GM23338 (cell line): Measurements from ENCODE around the gene TPM2. TPM values are rescaled to one million over a fixed set of nuclear protein-coding genes. Genes with fewer than 3 reads are reported as not detected.

Source experiments
- ATAC-seq: fragments of 200-7000 bp; cut with Tn5 transposase; 3 replicates; pipeline ENCODE4 v1.9.1; 2020
- DNase-seq: peaks from one replicate; pipeline ENCODE4 v3.0.0-alpha.2; 2015; ENCODE audit warnings: low spot score
- H2AFZ ChIP-seq: fragments of 200-600 bp; sonication (generic); 2 replicates; pipeline ENCODE4 v1.8.0; 2016; ENCODE audit warnings: antibody characterized with exemption, mild to moderate bottlenecking, moderate library complexity
- H3F3A ChIP-seq: fragments of 200-600 bp; sonication (generic); replicated peaks from 2 replicates; pipeline ENCODE4 v1.8.0; 2017; ENCODE audit warnings: antibody characterized with exemption, mixed run types, low read depth
- H3K27ac ChIP-seq: fragments of 200-600 bp; sonication (generic); 2 replicates; pipeline ENCODE4 v1.6.1; 2016; ENCODE audit warnings: low read depth
- H3K27me3 ChIP-seq: fragments of 200-600 bp; sonication (generic); 2 replicates; pipeline ENCODE4 v1.8.0; 2016; ENCODE audit warnings: mild to moderate bottlenecking, mixed run types, moderate library complexity; ENCODE audit not compliant: insufficient read depth
- H3K36me3 ChIP-seq: fragments of 200-600 bp; sonication (generic); 2 replicates; pipeline ENCODE4 v1.8.0; 2016; ENCODE audit warnings: mild to moderate bottlenecking; ENCODE audit not compliant: insufficient read depth
- H3K4me1 ChIP-seq: fragments of 200-600 bp; sonication (generic); 2 replicates; pipeline ENCODE4 v1.8.0; 2016; ENCODE audit warnings: mild to moderate bottlenecking, moderate library complexity; ENCODE audit not compliant: insufficient read depth
- H3K4me2 ChIP-seq: fragments of 200-600 bp; sonication (generic); 2 replicates; pipeline ENCODE4 v1.7.1; 2017; ENCODE audit warnings: mixed run types
- H3K4me3 ChIP-seq: fragments of 200-600 bp; sonication (generic); 2 replicates; pipeline ENCODE4 v1.6.1; 2016; ENCODE audit warnings: mixed run types
- H3K79me2 ChIP-seq: fragments of 200-600 bp; sonication (generic); replicated peaks from 2 replicates; pipeline ENCODE4 v1.8.0; 2017; ENCODE audit warnings: mild to moderate bottlenecking; ENCODE audit not compliant: insufficient read depth
- H3K9me2 ChIP-seq: fragments of 200-600 bp; sonication (generic); 2 replicates; pipeline ENCODE4 v1.8.0; 2017; ENCODE audit not compliant: insufficient read depth
- H4K20me1 ChIP-seq: fragments of 200-600 bp; sonication (generic); replicated peaks from 2 replicates; pipeline ENCODE4 v1.8.0; 2017; ENCODE audit warnings: mild to moderate bottlenecking; ENCODE audit not compliant: insufficient read depth
- H3K27ac Mint-ChIP-seq: 2 replicates; pipeline ENCODE4 v1.8.0; 2020; ENCODE audit warnings: inconsistent platforms, mild to moderate bottlenecking, moderate library complexity, mixed read lengths
- H3K27me3 Mint-ChIP-seq: 3 replicates; pipeline ENCODE4 v1.8.0; 2022; ENCODE audit warnings: low read depth, mild to moderate bottlenecking, moderate library complexity, mixed read lengths, inconsistent platforms; ENCODE audit not compliant: insufficient read depth, poor library complexity
- H3K36me3 Mint-ChIP-seq: 3 replicates; pipeline ENCODE4 v1.8.0; 2021; ENCODE audit warnings: low read depth, mild to moderate bottlenecking, inconsistent platforms, moderate library complexity, mixed read lengths
- H3K4me1 Mint-ChIP-seq: 3 replicates; pipeline ENCODE4 v1.8.0; 2020; ENCODE audit warnings: mild to moderate bottlenecking, inconsistent platforms, mixed read lengths
- H3K4me3 Mint-ChIP-seq: 3 replicates; pipeline ENCODE4 v1.8.0; 2021; ENCODE audit warnings: moderate library complexity, mild to moderate bottlenecking, inconsistent platforms, mixed read lengths
- H3K9me3 Mint-ChIP-seq: 3 replicates; pipeline ENCODE4 v1.8.0; 2020; ENCODE audit warnings: moderate library complexity, mild to moderate bottlenecking, inconsistent platforms, mixed read lengths
- CREB1 ChIP-seq: fragments of 250-450 bp; sonication (Bioruptor Pico); IDR thresholded peaks from 2 replicates; pipeline ENCODE4 v1.5.0; 2020; ENCODE audit warnings: low read depth, mild to moderate bottlenecking, moderate library complexity
- EZH2 ChIP-seq: fragments of 200-600 bp; sonication (generic); IDR thresholded peaks from one replicate; pipeline ENCODE4 v1.8.0; 2017; ENCODE audit warnings: antibody characterized with exemption, mild to moderate bottlenecking, low read depth; ENCODE audit not compliant: unreplicated experiment
- STAT1 ChIP-seq: IDR thresholded peaks from one replicate; pipeline ENCODE4 v1.6.1; 2016; ENCODE audit warnings: antibody characterized with exemption; ENCODE audit not compliant: unreplicated experiment
- ZNF114 ChIP-seq: fragments of 250-450 bp; sonication (Bioruptor Pico); IDR thresholded peaks from 2 replicates; pipeline ENCODE4 v1.5.0; 2020; ENCODE audit warnings: mild to moderate bottlenecking, moderate library complexity
- ZNF331 ChIP-seq: fragments of 250-450 bp; sonication (Bioruptor Pico); IDR thresholded peaks from 2 replicates; pipeline ENCODE4 v1.5.0; 2020; ENCODE audit warnings: low read depth, mild to moderate bottlenecking, moderate library complexity
- polyA plus RNA-seq: library from polyadenylated mRNA; unstranded; fragments of >200 nt; fragmentation: Nextera tagmentation; extraction: Ambion mirVana; gene quantifications from 2 replicates; pipeline ENCODE4 v1.2.1, GENCODE V29; 2016
- total RNA-seq: library from RNA; depleted of rRNA; stranded (reverse); fragments of >200 nt; shearing (Covaris generic); gene quantifications from 2 replicates; pipeline ENCODE4 v1.2.3, GENCODE V29; 2014
- TF ChIP-seq, protein P1 (sequence below), 2 experiments: fragments of 200-600 bp in 1 of 2; sonication (generic) in 1 of 2; conservative IDR thresholded peaks; 2 replicates each; pipeline versions ENCODE4 v1.5.1 to v1.6.1; 2016 to 2017; ENCODE audit warnings: antibody characterized with exemption in 2 of 2, low read depth in 2 of 2, mild to moderate bottlenecking in 2 of 2, moderate library complexity in 1 of 2
- TF ChIP-seq, protein P2 (sequence below): IDR thresholded peaks from one replicate; pipeline ENCODE4 v1.6.1; 2018; ENCODE audit warnings: antibody characterized with exemption; ENCODE audit not compliant: unreplicated experiment
- TF ChIP-seq, protein P3 (sequence below): IDR thresholded peaks from 2 replicates; pipeline ENCODE4 v1.6.1; 2016; ENCODE audit warnings: antibody characterized with exemption
- TF ChIP-seq, protein P4 (sequence below): fragments of 250-450 bp; sonication (Bioruptor Pico); IDR thresholded peaks from 2 replicates; pipeline ENCODE4 v1.5.0; 2020; ENCODE audit warnings: mild to moderate bottlenecking, moderate library complexity

TPM2 gene
- total and polyA plus RNA-seq, 2 experiments from 2014 or later = 116 to 488 TPM

DNA sequence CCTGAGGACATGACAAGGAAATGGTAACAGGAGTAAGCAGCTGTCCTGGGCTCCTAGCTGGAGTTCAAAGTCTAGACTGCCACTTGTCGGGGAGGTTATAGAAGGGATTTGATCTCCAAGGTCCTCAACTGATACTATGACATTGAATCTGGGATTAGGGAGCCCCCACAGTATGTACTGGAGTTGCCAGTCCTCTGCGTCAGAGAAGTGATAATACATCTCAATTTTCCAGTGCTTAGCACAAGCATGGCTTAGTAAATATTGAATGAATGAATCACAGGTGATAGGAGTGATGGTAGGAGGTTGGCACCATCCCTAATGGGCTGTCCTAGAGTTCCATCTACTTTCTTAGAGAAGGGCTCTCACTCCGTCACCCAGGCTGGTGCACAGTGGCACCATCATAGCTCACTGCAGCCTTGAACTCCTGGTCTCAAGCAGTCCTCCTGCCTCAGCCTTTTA lies 6.2 kb upstream of the TPM2 start:
- Histone ChIP-seq H3K4me3 (no peak overlapping the region), H3F3A (peaks cover 6% of the 10 kb centered on the region), H4K20me1 (no peaks in the 10 kb centered on the region), H3K4me1 (no peaks in the 10 kb centered on the region), H2AFZ (no peak overlapping the region), H3K27me3 (no peaks in the 10 kb centered on the region), H3K36me3 (peaks cover 19% of the 10 kb centered on the region; the same call in 1 of the 2 replicates), H3K4me2 (no peak overlapping the region), H3K79me2 (no peaks in the 10 kb centered on the region), H3K27ac (no peak overlapping the region), H3K9me2 (no peaks in the 10 kb centered on the region)
- TF ChIP-seq STAT1 (no peak), ZNF114 (CRISPR knock-in tag) (no peak), CREB1 (CRISPR knock-in tag) (no peak), EZH2 (no peak), ZNF331 (no peak)
- TF ChIP-seq, protein P1, sequence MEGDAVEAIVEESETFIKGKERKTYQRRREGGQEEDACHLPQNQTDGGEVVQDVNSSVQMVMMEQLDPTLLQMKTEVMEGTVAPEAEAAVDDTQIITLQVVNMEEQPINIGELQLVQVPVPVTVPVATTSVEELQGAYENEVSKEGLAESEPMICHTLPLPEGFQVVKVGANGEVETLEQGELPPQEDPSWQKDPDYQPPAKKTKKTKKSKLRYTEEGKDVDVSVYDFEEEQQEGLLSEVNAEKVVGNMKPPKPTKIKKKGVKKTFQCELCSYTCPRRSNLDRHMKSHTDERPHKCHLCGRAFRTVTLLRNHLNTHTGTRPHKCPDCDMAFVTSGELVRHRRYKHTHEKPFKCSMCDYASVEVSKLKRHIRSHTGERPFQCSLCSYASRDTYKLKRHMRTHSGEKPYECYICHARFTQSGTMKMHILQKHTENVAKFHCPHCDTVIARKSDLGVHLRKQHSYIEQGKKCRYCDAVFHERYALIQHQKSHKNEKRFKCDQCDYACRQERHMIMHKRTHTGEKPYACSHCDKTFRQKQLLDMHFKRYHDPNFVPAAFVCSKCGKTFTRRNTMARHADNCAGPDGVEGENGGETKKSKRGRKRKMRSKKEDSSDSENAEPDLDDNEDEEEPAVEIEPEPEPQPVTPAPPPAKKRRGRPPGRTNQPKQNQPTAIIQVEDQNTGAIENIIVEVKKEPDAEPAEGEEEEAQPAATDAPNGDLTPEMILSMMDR (conservative IDR thresholded peaks at IDR 0.05; ENCODE audit: low read depth in 2 of 2) = no peak
- TF ChIP-seq, protein P2, sequence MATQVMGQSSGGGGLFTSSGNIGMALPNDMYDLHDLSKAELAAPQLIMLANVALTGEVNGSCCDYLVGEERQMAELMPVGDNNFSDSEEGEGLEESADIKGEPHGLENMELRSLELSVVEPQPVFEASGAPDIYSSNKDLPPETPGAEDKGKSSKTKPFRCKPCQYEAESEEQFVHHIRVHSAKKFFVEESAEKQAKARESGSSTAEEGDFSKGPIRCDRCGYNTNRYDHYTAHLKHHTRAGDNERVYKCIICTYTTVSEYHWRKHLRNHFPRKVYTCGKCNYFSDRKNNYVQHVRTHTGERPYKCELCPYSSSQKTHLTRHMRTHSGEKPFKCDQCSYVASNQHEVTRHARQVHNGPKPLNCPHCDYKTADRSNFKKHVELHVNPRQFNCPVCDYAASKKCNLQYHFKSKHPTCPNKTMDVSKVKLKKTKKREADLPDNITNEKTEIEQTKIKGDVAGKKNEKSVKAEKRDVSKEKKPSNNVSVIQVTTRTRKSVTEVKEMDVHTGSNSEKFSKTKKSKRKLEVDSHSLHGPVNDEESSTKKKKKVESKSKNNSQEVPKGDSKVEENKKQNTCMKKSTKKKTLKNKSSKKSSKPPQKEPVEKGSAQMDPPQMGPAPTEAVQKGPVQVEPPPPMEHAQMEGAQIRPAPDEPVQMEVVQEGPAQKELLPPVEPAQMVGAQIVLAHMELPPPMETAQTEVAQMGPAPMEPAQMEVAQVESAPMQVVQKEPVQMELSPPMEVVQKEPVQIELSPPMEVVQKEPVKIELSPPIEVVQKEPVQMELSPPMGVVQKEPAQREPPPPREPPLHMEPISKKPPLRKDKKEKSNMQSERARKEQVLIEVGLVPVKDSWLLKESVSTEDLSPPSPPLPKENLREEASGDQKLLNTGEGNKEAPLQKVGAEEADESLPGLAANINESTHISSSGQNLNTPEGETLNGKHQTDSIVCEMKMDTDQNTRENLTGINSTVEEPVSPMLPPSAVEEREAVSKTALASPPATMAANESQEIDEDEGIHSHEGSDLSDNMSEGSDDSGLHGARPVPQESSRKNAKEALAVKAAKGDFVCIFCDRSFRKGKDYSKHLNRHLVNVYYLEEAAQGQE = no peak
- TF ChIP-seq, protein P3, sequence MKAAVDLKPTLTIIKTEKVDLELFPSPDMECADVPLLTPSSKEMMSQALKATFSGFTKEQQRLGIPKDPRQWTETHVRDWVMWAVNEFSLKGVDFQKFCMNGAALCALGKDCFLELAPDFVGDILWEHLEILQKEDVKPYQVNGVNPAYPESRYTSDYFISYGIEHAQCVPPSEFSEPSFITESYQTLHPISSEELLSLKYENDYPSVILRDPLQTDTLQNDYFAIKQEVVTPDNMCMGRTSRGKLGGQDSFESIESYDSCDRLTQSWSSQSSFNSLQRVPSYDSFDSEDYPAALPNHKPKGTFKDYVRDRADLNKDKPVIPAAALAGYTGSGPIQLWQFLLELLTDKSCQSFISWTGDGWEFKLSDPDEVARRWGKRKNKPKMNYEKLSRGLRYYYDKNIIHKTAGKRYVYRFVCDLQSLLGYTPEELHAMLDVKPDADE = no peak
- TF ChIP-seq, protein P4, sequence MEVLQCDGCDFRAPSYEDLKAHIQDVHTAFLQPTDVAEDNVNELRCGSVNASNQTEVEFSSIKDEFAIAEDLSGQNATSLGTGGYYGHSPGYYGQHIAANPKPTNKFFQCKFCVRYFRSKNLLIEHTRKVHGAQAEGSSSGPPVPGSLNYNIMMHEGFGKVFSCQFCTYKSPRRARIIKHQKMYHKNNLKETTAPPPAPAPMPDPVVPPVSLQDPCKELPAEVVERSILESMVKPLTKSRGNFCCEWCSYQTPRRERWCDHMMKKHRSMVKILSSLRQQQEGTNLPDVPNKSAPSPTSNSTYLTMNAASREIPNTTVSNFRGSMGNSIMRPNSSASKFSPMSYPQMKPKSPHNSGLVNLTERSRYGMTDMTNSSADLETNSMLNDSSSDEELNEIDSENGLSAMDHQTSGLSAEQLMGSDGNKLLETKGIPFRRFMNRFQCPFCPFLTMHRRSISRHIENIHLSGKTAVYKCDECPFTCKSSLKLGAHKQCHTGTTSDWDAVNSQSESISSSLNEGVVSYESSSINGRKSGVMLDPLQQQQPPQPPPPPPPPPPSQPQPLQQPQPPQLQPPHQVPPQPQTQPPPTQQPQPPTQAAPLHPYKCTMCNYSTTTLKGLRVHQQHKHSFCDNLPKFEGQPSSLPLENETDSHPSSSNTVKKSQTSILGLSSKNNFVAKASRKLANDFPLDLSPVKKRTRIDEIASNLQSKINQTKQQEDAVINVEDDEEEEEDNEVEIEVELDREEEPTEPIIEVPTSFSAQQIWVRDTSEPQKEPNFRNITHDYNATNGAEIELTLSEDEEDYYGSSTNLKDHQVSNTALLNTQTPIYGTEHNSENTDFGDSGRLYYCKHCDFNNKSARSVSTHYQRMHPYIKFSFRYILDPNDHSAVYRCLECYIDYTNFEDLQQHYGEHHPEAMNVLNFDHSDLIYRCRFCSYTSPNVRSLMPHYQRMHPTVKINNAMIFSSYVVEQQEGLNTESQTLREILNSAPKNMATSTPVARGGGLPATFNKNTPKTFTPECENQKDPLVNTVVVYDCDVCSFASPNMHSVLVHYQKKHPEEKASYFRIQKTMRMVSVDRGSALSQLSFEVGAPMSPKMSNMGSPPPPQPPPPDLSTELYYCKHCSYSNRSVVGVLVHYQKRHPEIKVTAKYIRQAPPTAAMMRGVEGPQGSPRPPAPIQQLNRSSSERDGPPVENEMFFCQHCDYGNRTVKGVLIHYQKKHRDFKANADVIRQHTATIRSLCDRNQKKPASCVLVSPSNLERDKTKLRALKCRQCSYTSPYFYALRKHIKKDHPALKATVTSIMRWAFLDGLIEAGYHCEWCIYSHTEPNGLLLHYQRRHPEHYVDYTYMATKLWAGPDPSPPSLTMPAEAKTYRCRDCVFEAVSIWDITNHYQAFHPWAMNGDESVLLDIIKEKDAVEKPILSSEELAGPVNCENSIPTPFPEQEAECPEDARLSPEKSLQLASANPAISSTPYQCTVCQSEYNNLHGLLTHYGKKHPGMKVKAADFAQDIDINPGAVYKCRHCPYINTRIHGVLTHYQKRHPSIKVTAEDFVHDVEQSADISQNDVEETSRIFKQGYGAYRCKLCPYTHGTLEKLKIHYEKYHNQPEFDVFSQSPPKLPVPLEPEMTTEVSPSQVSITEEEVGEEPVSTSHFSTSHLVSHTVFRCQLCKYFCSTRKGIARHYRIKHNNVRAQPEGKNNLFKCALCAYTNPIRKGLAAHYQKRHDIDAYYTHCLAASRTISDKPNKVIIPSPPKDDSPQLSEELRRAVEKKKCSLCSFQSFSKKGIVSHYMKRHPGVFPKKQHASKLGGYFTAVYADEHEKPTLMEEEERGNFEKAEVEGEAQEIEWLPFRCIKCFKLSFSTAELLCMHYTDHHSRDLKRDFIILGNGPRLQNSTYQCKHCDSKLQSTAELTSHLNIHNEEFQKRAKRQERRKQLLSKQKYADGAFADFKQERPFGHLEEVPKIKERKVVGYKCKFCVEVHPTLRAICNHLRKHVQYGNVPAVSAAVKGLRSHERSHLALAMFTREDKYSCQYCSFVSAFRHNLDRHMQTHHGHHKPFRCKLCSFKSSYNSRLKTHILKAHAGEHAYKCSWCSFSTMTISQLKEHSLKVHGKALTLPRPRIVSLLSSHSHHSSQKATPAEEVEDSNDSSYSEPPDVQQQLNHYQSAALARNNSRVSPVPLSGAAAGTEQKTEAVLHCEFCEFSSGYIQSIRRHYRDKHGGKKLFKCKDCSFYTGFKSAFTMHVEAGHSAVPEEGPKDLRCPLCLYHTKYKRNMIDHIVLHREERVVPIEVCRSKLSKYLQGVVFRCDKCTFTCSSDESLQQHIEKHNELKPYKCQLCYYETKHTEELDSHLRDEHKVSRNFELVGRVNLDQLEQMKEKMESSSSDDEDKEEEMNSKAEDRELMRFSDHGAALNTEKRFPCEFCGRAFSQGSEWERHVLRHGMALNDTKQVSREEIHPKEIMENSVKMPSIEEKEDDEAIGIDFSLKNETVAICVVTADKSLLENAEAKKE (CRISPR knock-in tag) = no peak
- Mint-ChIP-seq H3K4me3 (no peak overlapping the region), H3K27me3 (peaks cover 5% of the 10 kb centered on the region), H3K27ac (no peak overlapping the region), H3K9me3 (no peaks in the 10 kb centered on the region; the same call in 1 of the 3 replicates), H3K36me3 (peaks cover 3% of the 10 kb centered on the region), H3K4me1 (peaks cover 9% of the 10 kb centered on the region)
- DNase-seq (no peak), ATAC-seq (no peak)
